Cardiac atrium fibroblast (primary cell): ENCODE data around the gene SGCB. TPM values are rescaled to one million over a fixed set of nuclear protein-coding genes. Genes with fewer than 3 reads are reported as not detected.

Source experiments
- total RNA-seq: library from RNA; depleted of rRNA; stranded (reverse); fragments of >200 nt; gene quantifications from 2 replicates; pipeline ENCODE4 v1.2.3, GENCODE V29; 2015

Gene SGCB
- total RNA-seq: 18.4 and 21.2 TPM in 2 replicates

GRCh38 chr4:52038103-52038912 lies at the start of gene SGCB:
TSS of gene SGCB (minus strand) at chr4:52038299. CDS start at chr4:52038259, 40 bp downstream.

GRCh38 chr4:52051213-52051614 lies 13.1 kb upstream of the SGCB start, which contains the start of gene SPATA18:
TSS of gene SPATA18 (plus strand) at chr4:52051304. CDS start at chr4:52051705, 401 bp downstream.

GRCh38 chr4:52019936-52020657 lies 18.0 kb downstream of the SGCB start, which contains the start of gene LRRC66:
TSS of gene LRRC66 (minus strand) at chr4:52020363. CDS start at chr4:52017613, 2,750 bp downstream.

Other genes with a start within 250 kb of the SGCB start
- 17.9 and 29.2 TPM in 2 replicates for gene DCUN1D4, start 195.1 kb downstream of the SGCB start, total RNA-seq
- gene LRRC66, start 17.9 kb downstream of the SGCB start, total RNA-seq: 0.18 and 0.32 TPM in 2 replicates
- 0.54 and 3.7 TPM in 2 replicates for gene SPATA18, start 13.0 kb upstream of the SGCB start, total RNA-seq